Neutrophil (primary cell): ENCODE data around the gene CCSER1.
"Not testable (repeated sequence)": the region's sequence is repeated elsewhere in the genome, so short reads cannot be mapped to it uniquely, and the experiment has no call there.

Experiments used
- H3K27ac ChIP-seq: fragments of 200-600 bp; sonication (generic); 2 replicates; pipeline ENCODE4 v1.5.1; 2016; ENCODE audit warnings: mild to moderate bottlenecking, moderate library complexity
- H3K27me3 ChIP-seq: fragments of 200-600 bp; sonication (generic); 2 replicates; pipeline ENCODE4 v1.6.0; 2016; ENCODE audit warnings: mild to moderate bottlenecking
- H3K36me3 ChIP-seq: fragments of 200-600 bp; sonication (generic); 2 replicates; pipeline ENCODE4 v1.5.1; 2017
- H3K4me1 ChIP-seq, 2 experiments: fragments of 200-600 bp in 1 of 2; sonication (generic) in 1 of 2; 1 replicate in 1 of 2; 2 replicates in 1 of 2; pipeline versions ENCODE4 v1.5.1 to v1.6.1; 2013 to 2016; ENCODE audit warnings: low read depth in 1 of 2, low read length in 1 of 2, mild to moderate bottlenecking in 1 of 2, moderate library complexity in 1 of 2; ENCODE audit not compliant: control insufficient read depth in 1 of 2, insufficient read depth in 1 of 2
- H3K4me3 ChIP-seq, 2 experiments: fragments of 200-600 bp in 1 of 2; sonication (generic) in 1 of 2; 1 replicate in 1 of 2; 2 replicates in 1 of 2; pipeline ENCODE4 v1.5.1; 2013 to 2016; ENCODE audit warnings: low read depth in 1 of 2, low read length in 1 of 2, mild to moderate bottlenecking in 1 of 2, moderate library complexity in 1 of 2
- H3K9me3 ChIP-seq: fragments of 200-600 bp; sonication (generic); 2 replicates; pipeline ENCODE4 v1.5.1; 2016
- TF ChIP-seq, protein P1 (sequence below): fragments of 200-600 bp; sonication (generic); IDR thresholded peaks from 2 replicates; pipeline ENCODE4 v1.5.1; 2016; ENCODE audit warnings: antibody characterized with exemption

CCSER1 gene

DNA sequence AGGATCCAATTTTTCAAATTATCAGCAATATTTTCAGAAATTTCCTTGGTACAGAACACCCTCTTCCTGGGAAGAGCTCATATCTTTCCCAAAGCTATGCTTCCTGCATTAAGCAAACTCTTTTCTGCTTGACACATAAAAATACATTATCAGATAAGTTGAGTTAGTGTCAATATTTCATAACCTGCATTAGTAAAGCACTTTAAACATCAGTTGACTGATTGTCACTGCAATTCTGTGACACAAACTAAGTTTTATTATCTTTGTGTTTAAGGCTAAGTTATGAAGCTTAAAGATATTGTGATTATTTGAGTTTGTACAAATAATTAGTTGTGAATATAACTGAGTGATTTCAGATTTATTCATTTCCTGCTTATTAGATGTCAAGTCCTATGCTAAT is 1131.1 kb downstream of the CCSER1 start:
- no peak overlapping the region for H3K4me3 ChIP-seq
- no peaks in the 10 kb centered on the region for H3K27me3 ChIP-seq
- H3K27ac ChIP-seq = no peak overlapping the region
- no peaks in the 10 kb centered on the region for H3K9me3 ChIP-seq
- H3K4me1 ChIP-seq = no peaks in the 10 kb centered on the region
- H3K36me3 ChIP-seq = no peaks in the 10 kb centered on the region
- TF ChIP-seq, protein P1, sequence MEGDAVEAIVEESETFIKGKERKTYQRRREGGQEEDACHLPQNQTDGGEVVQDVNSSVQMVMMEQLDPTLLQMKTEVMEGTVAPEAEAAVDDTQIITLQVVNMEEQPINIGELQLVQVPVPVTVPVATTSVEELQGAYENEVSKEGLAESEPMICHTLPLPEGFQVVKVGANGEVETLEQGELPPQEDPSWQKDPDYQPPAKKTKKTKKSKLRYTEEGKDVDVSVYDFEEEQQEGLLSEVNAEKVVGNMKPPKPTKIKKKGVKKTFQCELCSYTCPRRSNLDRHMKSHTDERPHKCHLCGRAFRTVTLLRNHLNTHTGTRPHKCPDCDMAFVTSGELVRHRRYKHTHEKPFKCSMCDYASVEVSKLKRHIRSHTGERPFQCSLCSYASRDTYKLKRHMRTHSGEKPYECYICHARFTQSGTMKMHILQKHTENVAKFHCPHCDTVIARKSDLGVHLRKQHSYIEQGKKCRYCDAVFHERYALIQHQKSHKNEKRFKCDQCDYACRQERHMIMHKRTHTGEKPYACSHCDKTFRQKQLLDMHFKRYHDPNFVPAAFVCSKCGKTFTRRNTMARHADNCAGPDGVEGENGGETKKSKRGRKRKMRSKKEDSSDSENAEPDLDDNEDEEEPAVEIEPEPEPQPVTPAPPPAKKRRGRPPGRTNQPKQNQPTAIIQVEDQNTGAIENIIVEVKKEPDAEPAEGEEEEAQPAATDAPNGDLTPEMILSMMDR = no peak

DNA sequence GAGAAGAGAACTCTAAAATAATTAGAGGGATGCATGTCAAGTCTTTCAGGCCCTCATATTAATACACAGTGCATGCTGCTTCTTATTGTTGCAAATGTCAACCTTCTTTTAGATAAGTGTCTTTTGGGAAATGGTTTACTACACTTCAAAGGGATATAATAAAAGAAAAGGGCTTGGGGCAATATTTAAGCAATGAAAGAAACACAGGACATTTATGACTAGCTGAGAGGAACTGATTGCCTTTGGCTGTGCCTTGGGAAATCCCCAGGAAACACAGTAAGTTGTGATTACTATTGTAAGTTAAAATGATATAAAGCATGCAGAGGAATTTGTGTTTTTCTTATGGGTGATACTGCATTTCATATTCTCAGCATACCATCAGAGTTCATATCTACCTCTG is 1140.3 kb downstream of the CCSER1 start:
- no peaks in the 10 kb centered on the region for H3K27me3 ChIP-seq
- no peaks in the 10 kb centered on the region for H3K4me1 ChIP-seq
- H3K27ac ChIP-seq = no peak overlapping the region
- no peaks in the 10 kb centered on the region for H3K36me3 ChIP-seq
- TF ChIP-seq, protein P1 = no peak
- H3K4me3 ChIP-seq = no peak overlapping the region
- no peaks in the 10 kb centered on the region for H3K9me3 ChIP-seq

DNA sequence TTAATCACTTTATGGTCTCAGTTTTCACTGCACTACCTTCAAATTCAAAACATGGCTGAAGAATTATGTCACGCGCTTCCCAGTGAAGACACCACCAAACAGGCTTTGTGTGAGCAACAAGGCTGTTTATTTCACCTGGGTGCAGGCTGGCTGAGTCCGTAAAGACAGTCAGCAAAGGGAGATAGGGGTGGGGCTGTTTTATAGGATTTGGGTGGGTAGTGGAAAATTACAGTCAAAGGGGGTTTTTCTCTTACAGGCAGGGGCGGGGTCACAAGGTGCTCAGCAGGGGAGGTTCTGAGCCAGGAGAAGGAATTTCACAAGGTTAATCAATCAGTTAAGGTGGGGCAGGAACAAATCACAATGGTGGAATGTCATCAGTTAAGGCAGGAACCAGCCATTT is 1141.3 kb downstream of the CCSER1 start:
- not testable (repeated sequence) for H3K4me3 ChIP-seq, H3K27ac ChIP-seq, H3K4me1 ChIP-seq, H3K36me3 ChIP-seq, H3K27me3 ChIP-seq, H3K9me3 ChIP-seq

DNA sequence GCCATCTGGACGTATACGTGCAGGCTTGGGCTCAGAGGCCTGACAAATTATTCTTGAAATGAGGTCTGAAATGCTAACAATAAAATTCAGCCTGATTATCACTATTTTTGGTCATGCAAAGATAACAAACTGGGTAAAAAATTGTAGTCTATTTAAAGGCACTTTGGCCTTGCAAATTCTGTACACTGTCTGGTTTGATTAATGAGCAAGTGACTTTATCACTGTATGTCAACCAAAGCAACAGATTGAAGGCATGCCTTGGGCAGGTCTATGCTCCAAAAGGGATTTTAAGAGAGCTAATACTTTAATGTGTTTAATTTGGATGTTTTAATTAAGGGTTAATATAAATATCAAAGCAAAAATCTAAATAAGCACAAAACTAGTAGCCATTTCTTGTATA is 1141.7 kb downstream of the CCSER1 start:
- Histone ChIP-seq H3K27me3 (no peaks in the 10 kb centered on the region), H3K27ac (no peak overlapping the region), H3K36me3 (no peaks in the 10 kb centered on the region), H3K9me3 (no peaks in the 10 kb centered on the region), H3K4me3 (no peak overlapping the region), H3K4me1 (no peaks in the 10 kb centered on the region)
- TF ChIP-seq, protein P1 = no peak

DNA sequence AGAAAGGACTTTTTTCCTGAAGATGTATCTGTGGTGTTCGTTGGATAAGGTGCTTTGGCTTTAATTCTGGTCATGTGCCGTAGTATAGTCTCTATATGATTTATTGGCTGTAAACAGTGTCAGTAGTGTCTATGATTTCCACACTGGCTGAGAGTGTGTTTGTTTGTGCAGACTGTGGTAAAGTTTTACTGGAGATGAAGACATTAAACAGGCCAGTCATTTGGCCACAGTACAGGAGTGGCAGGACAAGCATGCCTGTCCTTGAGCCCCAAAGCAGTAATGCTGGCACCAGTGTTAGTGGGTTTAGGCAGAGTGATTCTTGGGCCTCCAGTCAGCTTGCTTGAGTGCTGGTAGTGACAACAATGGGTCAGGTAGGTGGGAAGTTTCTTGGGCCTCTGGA is 1152.7 kb downstream of the CCSER1 start:
- Histone ChIP-seq H3K27ac (no peak overlapping the region), H3K9me3 (peaks cover 5% of the 10 kb centered on the region), H3K36me3 (no peaks in the 10 kb centered on the region), H3K4me1 (no peaks in the 10 kb centered on the region), H3K27me3 (no peaks in the 10 kb centered on the region), H3K4me3 (no peak overlapping the region)
- TF ChIP-seq, protein P1 = no peak

DNA sequence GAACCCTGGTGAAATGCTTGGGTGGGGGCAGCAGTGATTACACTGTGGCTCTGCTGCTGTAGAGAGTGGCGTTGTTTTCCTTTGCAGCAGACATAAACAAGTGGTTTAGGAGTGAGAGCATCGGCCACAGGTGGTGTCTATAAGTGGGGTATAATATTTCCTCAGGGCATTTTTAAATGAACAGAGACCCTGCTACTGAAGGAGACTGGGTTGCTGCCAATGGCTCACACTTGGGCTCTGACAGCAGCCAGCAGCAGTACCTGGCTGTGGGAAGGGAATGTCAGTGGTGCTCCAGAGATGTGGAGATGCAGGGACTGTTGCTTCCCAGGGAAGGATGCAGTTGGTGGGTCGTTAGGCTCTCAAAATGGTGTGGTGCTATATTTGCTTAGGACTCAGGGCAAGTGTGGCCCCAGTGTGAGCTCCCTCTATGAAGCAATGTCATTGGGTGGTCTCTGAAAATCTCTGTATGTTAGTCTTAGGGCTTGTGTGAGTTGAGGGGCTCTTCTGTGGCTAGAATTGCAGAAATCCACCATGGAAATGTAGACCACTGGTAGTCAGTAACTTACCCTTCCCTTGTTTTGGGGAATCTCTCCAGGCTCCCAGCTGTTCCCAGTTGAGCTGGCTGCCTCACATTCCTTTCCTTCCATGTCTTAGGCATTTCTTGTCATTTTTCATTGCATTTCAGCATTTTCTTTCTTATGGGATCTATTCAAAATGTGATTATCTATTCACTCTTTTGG is 1153.5 kb downstream of the CCSER1 start:
- Histone ChIP-seq H3K27me3 (no peaks in the 10 kb centered on the region), H3K4me3 (no peak overlapping the region), H3K9me3 (peaks cover 5% of the 10 kb centered on the region), H3K27ac (no peak overlapping the region), H3K36me3 (no peaks in the 10 kb centered on the region), H3K4me1 (no peaks in the 10 kb centered on the region)
- TF ChIP-seq, protein P1 = no peak
